A549 (cell line): Measurements from ENCODE around the gene EARS2.

ENCODE experiments used
- EHF ChIP-seq: fragments of 250-450 bp; sonication (Bioruptor Pico); IDR thresholded peaks from 2 replicates; pipeline ENCODE4 v1.5.0; 2020; ENCODE audit warnings: mild to moderate bottlenecking
- ESRRA ChIP-seq: fragments of 150-350 bp; IDR thresholded peaks from 2 replicates; pipeline ENCODE4 v1.6.1; 2014; ENCODE audit warnings: mild to moderate bottlenecking, low read length, borderline replicate concordance
- MAFK ChIP-seq: fragments of 450-650 bp; IDR thresholded peaks from 2 replicates; pipeline ENCODE4 v1.6.1; 2014; ENCODE audit not compliant: partially characterized antibody
- POLR2A ChIP-seq: IDR thresholded peaks from 2 replicates; pipeline ENCODE4 v1.6.1; 2012; ENCODE audit warnings: mild to moderate bottlenecking, low read length
- POLR2AphosphoS2 ChIP-seq: conservative IDR thresholded peaks from 2 replicates; pipeline ENCODE4 v1.6.1; 2012; ENCODE audit warnings: low read length, improper control_type of control experiment, inconsistent platforms
- RAD21 ChIP-seq, 2 experiments: fragments of >200 bp in 1 of 2; sonication (Bioruptor Twin) in 1 of 2; formaldehyde crosslinking in 1 of 2; IDR thresholded peaks in 1 of 2; conservative IDR thresholded peaks in 1 of 2; 2 replicates in 1 of 2; 3 replicates in 1 of 2; pipeline ENCODE4 v1.6.1; 2012 to 2018; ENCODE audit warnings: inconsistent platforms in 1 of 2
- SMC3 ChIP-seq: fragments of >200 bp; sonication (Bioruptor Twin); formaldehyde crosslinking; IDR thresholded peaks from 3 replicates; pipeline ENCODE4 v1.6.1; 2018; ENCODE audit warnings: inconsistent platforms
- TF ChIP-seq, protein P1 (sequence below): fragments of >200 bp; sonication (Bioruptor Twin); formaldehyde crosslinking; IDR thresholded peaks from 3 replicates; pipeline ENCODE4 v1.5.1; 2016
- TF ChIP-seq, protein P2 (sequence below): fragments of 250-450 bp; sonication (Bioruptor Pico); IDR thresholded peaks from 2 replicates; pipeline ENCODE4 v1.5.0; 2021; ENCODE audit warnings: mild to moderate bottlenecking, moderate library complexity, borderline replicate concordance

DNA sequence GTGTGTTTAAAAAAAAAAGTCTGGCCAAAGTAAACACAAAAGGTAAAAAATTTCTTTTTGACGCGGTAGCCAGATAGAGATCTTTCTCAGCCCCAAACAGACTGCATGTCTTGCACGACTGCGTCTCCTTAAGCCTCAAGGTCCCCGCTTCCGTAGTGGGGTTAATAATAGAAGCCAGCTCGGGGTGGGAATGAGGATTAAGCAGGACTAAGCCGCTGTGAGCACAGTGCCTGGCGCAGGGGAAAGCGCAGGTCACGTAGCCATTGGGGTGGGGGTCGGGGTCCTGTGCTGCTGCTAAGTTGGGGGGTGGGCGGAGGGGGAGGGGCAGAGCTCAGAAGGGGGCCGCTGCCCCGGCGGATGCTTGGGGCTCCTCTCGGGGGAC lies 47.4 kb downstream of the EARS2 start:
- TF ChIP-seq, protein P1, sequence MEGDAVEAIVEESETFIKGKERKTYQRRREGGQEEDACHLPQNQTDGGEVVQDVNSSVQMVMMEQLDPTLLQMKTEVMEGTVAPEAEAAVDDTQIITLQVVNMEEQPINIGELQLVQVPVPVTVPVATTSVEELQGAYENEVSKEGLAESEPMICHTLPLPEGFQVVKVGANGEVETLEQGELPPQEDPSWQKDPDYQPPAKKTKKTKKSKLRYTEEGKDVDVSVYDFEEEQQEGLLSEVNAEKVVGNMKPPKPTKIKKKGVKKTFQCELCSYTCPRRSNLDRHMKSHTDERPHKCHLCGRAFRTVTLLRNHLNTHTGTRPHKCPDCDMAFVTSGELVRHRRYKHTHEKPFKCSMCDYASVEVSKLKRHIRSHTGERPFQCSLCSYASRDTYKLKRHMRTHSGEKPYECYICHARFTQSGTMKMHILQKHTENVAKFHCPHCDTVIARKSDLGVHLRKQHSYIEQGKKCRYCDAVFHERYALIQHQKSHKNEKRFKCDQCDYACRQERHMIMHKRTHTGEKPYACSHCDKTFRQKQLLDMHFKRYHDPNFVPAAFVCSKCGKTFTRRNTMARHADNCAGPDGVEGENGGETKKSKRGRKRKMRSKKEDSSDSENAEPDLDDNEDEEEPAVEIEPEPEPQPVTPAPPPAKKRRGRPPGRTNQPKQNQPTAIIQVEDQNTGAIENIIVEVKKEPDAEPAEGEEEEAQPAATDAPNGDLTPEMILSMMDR = no peak
- no peak for TF ChIP-seq MAFK
- no peak for TF ChIP-seq POLR2AphosphoS2
- no peak for TF ChIP-seq ESRRA
- TF ChIP-seq, protein P2, sequence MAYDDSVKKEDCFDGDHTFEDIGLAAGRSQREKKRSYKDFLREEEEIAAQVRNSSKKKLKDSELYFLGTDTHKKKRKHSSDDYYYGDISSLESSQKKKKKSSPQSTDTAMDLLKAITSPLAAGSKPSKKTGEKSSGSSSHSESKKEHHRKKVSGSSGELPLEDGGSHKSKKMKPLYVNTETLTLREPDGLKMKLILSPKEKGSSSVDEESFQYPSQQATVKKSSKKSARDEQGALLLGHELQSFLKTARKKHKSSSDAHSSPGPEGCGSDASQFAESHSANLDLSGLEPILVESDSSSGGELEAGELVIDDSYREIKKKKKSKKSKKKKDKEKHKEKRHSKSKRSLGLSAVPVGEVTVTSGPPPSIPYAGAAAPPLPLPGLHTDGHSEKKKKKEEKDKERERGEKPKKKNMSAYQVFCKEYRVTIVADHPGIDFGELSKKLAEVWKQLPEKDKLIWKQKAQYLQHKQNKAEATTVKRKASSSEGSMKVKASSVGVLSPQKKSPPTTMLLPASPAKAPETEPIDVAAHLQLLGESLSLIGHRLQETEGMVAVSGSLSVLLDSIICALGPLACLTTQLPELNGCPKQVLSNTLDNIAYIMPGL (CRISPR knock-in tag) = no peak
- no peak for TF ChIP-seq RAD21 (conservative IDR thresholded peaks at IDR 0.05 in 1 of 2, IDR thresholded peaks at IDR 0.05 in 1 of 2)
- no peak for TF ChIP-seq EHF
- TF ChIP-seq POLR2A = no peak
- no peak for TF ChIP-seq SMC3
